Stimulated activated CD4-positive, alpha-beta T cell treated with anti-CD3 and anti-CD28 coated beads, Interleukin-4, amount 100 ng/mL, for 4 hours (primary cell): ENCODE data around the gene ITSN2.
"Not testable (repeated sequence)": the region's sequence is repeated elsewhere in the genome, so short reads cannot be mapped to it uniquely, and the experiment has no call there.

Experiments used
- DNase-seq, 2 experiments: peaks; one replicate each; pipeline ENCODE4 v3.0.0-alpha.2; 2020

ITSN2 gene

DNA sequence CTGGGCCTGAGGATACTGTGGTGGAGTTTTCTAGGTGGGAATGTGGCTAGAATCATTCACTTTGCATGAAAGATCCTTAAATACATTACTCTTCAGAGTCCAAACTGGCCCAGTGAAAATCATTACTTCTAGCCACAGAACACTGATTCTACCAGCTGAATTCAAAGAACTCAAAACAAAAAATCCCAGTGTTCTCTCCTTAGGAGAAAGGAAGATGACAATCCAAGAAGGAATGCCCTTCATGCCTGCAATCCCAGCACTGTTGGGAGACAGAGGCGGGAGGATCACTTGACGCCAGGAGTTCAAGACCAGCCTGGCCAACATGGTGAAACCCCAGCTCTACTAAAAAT is 150.3 kb downstream of the ITSN2 start:
- no peak for DNase-seq

DNA sequence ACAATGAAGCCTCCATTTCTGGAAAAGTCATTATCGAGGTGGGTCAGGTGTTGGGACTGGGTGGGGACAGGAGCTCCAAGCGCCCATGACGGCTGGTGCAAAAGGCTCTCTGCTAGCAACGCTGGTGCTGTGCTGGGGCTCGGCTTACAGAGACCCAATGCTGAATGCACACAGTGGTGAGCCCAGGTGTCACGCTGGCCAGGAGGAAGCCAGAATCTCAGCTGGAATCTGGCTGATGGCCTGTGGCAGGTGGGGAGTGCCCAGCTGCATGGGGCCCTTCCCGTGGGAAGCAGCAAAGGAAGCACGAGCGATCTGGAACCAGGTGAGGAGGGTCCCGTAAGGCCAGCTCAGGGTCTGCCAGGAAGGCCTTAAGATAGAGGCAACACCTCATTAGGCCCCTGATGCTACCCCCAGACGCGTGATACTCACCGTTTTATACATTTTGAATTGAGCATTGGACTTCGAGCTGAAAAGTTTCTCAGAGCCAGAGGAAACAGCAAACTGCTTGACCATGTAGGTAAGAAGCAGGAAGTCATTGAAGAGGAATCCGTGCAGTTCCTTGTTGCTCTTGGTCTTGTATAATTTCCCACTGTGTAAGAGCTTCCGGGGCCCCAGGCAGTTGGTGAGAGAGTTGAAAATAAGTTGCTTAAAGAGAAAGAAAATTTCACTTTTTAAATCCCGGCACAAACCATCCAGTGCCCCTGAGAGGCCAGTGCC is 150.8 kb downstream of the ITSN2 start:
- no peak for DNase-seq

DNA sequence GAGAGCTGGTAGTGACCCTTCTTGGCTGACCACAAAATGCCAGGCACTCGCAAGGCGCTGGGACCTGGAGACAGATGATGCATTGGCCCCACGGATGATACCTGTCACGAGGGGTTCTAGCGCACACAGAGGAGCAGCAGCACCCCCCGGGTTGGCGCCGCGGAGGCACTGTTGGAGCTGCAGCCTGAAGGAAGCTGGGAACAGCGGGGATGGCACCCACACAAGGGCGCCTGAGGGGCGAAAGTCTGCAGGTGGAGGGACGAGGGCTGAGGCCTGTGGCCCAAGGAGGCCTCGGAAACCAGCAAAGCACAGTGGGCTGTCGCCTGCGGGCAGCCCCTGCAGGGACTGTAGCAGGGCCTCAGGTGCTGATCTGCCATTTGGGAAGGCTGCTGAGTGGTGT is 151.8 kb downstream of the ITSN2 start:
- DNase-seq = no peak

DNA sequence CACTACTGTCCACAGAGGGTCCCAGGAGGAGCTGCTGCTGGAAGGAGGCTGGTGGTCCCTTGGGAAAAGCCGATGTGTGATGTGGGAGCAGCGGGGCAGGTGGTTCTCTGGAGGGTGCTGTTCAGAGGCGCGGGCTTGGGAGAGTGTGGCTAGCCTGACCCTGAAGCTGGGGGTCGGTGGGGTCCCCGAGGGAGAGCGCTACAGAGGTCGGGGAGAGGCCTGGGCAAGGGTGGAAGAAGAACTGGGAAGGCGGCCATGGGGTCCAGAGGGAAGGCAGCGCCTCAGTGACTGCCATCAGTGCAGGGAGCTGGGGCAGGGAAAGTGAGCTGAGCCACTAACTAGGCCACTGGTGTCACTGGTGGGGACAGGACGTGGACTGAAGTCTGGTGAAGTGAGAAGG is 153.0 kb downstream of the ITSN2 start:
- no peak for DNase-seq

DNA sequence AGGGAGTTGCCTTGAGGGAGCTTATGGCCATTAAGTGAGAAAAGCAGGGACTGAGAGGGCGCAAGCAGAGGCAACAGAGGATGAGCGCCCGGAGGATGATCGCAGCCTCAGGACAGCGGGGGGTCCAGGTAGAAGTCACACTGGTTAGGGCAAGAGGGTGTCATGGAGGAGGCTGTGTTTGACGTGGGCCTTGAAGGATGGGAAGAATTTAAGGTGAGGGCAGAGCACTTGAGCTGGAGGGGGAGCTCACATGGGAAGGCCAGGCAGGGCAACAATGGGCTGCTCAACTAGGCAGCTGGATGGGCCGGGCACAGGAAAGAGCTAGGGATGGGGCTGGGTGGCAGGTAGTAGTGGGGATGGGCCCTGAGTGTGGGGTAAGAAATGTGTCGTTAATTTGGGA is 153.6 kb downstream of the ITSN2 start:
- DNase-seq = no peak

DNA sequence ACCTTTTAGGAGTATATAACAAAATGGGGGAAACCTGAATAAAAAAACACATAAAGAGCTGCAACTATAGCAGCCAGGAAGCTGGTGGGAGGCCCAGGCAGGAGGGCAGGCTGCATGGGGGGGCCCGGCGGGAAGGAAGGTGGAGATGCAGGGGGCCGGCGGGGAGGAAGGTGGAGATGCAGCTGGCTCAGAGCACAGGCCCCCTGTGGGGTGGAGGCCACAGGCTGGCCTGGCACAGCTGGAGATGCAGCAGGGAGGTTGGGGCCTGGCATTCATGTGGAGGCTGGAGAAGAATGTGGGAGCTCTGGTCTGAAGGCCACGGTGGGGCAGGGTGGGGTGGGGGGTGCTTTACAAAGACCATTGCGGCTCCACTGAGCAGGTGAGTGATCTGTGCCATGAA is 154.1 kb downstream of the ITSN2 start:
- no peak for DNase-seq

DNA sequence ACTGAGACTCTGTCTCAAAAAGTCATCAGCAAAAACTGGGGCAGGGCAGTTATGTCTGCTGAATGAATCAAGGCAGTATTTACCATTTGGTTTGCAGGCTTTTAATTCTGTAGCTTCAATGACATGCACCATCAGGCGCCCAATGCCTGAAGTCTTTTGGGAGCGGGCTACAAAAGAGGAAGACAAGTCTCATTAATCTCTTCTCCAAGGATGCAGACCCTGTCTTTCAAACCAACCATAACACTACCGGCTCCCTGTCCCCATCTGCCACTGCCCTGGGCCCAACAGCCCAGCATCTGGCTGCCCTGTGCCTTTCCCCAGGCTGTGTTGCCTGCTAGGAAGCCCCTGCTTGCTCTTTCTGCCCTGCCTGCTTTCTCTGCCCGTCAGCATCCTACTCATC is 155.2 kb downstream of the ITSN2 start:
- no peak for DNase-seq

DNA sequence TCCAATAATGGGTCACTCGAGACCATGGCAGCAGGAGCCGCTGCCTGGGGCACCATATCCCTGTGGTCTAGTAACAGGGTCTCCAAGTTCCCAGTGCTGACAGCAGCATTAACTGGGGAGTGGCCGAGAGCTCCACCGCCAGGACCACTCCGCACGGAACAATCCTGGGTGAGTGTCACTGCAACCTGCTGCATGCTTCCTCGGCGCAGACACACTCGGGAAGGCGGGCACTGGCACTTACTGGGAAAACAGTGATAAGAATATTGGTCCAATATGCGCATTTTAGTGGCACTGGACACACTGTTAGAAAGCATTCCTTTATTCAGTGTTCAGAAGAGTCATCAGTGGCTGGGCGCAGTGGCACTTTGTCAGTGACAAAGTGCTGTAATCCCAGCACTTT is 155.8 kb downstream of the ITSN2 start:
- no peak for DNase-seq

DNA sequence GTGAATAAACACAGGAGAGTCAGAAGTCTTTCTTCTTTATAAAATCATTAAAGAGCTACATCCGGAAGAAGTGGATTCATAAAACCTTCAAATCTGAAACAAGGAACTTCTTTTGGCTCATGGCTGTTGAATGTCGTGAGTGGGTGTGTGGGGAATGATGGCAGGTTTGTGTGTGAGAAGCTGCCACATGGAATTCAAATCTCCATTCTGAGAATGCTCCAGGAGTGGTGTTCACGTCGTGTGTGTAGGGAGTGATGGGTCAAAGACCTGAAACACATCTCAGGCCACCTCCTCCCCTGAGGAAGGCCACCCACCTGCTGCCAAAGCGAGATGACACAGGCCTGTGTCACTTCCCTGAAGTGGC is 156.6 kb downstream of the ITSN2 start:
- DNase-seq = no peak

DNA sequence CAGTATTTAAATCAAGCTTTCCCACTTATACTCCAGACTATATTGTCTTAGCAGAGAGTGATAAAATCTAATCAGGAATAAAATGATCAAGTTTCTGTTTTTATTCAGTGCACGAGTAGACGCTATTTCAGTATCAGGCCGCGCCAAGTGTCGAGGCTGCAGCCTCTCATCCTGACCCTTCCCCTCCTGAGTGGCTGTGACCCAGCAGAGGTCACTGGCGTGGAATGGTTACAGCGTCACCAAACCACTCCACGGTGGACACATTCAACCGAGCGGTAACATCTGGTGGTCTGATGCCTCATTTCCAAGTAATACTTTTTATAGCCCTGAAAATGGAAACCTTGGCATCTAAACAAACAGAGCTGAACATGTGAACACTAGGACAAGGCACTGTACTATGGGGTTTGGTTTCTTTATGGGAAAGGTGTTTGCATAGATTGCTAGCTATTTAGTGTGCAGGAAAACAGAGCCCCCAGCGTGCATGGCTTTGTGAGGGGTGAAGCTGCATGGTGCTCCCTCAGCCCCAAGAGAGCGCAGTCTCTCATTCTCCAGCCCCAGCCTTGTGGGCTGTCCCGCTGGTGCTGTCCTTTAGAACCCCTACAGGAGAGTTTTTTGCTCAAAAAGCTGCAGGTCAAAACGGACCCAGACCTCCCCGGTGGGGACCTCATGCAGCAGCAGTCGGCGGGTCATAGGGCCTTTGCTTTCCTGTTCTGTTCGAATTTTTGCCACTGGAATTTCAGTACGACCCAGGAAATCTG is 157.1 kb downstream of the ITSN2 start:
- no peak for DNase-seq

DNA sequence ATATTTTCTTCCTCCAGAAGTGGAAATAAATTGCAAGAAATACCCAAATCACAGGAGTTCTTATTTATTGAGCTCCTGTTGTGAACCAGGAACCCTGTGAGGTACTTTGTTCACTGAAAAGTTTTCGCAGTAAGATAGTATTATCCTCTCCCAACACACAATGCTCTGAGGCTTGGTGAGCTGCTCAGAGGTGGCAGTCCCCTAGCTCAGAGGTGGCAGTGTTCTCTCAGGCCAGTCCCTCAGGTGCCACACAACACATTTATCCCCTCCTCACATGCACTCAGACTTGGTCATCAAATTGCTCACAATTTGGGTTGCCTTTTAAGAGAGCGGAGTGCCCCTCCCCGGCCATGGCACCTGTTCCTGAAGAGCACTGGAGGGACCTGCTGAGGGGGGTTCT is 159.5 kb downstream of the ITSN2 start:
- DNase-seq = no peak

DNA sequence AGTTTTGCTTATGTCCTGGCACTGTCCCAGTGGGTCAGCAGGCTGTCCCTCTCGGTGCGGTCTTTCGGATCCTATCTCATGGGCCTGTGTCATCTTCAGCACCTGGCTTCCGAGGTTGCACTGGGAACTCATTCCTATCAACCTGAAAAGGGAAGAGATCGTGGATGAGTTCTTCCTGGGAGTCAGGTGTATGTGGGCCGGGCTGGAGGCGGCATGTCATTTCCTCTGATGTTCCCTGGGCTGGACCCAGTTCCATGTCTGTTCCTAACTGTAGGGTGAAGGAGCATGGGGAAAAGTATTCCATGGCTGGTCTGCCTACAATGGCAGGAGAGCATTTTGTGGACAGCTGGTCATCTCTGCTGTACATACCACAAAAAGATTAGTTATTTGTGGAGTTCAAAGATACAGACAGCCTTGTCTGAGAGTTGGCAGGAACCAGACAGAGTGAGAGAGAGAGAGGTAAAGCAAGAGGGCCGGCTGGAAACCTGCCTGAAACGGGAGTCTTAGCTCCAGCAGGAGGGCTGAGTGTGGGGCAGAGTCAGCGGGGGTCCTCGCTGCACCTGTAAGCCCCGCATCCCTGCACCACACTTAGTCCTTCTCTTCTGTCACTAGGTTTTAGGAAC is 160.3 kb downstream of the ITSN2 start:
- no peak for DNase-seq

DNA sequence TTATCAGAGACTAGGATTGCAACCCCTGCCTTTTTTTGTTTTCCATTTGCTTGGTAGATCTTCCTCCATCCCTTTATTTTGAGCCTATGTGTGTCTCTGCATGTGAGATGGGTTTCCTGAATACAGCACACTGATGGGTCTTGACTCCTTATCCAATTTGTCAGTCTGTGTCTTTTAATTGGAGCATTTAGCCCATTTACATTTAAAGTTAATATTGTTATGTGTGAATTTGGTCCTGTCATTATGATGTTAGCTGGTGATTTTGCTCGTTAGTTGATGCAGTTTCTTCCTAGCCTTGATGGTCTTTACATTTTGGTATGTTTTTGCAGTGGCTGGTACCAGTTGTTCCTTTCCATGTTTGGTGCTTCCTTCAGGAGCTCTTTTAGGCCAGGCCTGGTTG is 163.1 kb downstream of the ITSN2 start:
- DNase-seq = not testable (repeated sequence)

DNA sequence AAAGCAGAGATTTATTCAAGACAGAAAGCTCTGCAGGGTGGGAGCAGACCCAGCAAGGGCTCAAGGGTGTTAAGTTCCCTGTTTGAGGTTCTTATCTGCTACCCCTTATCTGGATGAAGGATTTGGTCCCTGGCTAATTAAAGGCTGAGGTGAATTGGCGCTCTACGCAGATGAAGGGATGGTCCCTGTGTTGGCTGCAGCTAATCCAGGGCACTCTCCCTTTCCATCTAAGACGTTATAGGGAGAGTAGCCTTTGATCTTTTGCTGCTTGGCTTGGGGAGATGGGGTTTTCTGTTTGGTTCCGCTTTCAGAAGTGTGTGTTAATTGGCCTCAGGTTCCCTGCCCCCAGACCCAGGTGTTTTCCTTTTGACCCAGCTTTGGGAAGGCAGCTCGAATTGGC is 168.5 kb downstream of the ITSN2 start:
- DNase-seq = no peak

DNA sequence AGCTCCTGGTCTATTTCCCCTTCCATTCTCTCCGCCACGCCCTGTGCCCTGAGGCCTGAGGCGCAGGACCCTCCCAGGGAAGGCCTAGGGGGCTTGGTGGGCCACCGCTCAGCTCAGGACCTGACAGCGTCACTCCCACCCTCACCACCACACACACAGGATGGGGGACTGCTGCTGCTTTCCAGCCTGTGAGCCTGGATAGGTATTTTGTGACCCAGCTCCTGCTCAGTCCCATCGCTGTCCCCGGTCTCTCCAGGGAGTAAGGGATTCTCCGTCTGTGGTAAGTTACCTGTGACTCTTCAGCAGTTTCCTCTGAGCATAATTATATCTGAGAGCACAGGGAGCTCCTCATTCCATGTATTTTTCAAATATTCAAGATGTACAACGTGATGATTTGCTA is 169.2 kb downstream of the ITSN2 start:
- no peak for DNase-seq

DNA sequence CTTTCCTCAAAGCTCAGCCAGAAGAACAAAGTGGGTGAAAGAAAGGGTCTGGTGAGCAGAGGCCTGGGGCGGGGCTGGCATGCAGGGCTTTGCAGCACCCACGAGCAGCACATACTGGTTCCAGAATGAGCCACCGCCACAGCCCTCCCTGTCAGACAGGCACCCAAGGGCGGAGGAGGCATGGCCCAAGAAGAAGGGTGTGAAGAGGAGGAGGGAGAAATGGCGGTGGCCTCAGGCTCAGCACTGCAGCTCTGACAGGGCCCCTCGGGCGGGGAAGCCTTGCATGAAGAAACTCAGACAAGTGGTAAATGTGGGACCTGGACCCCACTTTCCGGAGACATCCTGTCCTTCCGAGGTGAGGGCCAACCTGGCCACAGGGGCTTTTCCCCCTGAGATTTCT is 169.8 kb downstream of the ITSN2 start:
- DNase-seq = no peak

DNA sequence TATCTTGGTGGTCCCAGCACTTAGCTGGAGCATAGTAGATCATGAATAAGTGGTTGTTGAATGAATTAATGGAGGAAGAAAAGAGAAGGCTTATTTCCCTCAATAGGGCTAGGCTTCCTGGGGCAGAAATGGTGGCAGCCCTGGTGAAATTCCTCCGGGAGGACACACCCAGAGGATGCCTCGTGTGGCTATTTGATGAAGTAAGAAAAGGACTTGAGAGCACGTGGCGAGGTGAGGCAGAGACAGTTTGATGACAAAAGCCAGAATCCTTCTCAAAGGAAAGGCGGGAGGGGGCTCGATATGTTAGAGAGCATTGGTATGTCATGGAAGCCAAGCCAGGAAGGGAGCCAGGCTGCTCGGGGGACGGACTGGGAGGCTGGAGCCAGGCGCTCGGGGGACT is 170.8 kb downstream of the ITSN2 start:
- no peak for DNase-seq

DNA sequence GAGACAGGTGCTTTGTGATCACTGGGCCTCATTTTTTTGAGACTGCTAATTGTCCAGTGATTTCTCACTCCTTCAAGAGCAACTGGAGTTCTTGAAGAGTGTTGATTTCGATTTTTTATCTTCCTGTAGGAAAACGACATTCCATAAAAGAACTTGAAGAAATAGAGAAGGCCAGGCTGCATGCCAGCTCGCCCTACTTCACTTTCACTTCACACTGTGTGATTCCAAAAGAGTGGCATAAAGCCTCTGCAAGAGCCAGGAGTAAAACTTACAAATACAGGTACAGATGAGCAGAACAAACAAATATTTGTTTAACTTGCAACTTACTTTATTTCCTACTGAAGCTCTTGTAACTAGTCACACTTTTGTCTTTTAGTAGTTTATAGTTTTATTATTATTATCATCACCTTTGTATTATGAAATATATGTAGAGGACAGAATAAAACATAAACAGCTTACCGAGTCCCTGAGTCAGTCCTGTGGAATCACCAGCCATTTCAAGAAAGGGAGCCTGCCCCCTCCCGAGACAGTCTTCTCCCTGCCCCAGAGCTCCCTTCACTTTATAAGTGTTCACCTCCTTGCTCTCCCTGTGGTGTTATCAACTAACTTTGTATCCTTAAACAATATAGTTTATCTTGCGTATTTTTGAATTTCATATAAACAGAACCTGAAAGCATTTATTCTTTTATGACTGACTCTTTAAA is 176.8 kb downstream of the ITSN2 start:
- DNase-seq = no peak

DNA sequence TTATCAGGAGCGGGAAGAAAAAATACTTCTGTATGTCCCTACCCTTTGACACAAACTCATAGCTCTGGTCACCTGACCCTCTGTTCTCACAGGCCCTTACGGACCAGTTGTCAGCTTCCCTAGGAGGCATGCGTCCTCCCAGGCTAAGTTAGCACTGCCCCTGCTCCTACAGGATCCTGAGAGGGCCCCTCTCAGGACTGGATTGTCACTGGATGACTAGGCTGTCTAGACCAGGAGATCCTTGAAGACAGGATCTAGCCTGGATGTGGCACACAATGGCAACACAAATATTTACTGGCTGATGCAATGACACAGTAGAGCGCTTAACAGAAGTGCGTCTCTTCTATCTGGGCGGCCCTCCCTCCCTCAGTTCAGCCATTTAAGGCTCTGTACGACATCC is 177.8 kb downstream of the ITSN2 start:
- no peak for DNase-seq

DNA sequence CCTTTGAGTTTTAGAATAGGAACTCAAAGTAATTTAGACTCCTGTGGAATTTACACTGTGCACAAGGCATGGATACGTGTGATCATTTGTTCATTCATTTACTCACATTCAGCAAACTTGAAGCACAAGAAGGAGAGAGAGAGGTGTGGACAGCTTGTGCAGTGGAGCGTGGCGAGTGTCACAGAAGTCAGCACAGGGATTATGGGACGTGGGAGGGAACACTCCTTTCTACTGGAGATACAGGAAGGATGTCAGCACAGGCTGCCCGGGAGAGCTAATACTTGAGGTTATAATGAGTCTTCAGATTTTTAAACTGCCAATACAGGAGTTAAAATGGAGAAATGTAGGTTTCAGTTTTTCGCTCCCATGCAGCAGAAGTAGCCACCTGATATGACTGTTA is 178.5 kb downstream of the ITSN2 start:
- no peak for DNase-seq

DNA sequence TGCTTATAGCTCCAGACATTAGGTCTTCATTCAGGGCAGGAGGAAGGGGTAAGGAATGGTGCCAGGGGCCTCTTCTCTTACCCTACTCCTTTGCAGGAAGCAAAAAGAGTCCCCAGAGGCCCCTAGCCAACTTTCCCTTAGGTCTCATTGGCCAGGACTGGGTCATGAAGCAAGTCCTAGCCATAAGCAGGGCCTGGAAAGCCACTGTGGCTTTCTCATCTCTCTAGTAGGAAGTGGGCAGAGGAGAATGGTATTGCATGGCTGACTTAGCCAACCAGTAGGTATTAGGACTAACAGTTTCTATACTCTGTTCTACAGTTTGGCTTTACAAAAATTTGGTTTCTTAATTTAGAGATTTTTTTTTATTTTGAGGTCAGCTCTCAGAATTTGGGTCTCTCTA is 180.7 kb downstream of the ITSN2 start:
- DNase-seq = no peak

DNA sequence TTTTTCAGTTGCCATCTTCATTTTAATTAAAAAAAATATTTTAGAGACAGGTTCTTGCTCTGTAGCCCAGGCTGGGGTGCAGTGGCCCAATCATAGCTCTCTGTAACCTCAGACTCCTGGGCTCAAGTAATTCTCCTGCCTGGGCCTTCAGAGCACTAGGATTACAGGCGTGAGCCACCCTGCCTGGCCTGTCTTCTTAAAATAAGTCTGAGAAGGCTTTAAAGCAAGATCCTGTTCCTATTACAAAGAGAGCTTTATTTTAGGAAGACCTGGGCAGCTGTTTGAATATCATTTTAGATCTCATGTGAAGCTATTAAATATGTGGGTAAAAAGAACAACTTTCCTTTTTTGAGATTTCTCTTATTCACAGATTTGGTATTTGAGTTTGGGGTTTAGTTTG is 184.0 kb downstream of the ITSN2 start:
- DNase-seq = no peak

DNA sequence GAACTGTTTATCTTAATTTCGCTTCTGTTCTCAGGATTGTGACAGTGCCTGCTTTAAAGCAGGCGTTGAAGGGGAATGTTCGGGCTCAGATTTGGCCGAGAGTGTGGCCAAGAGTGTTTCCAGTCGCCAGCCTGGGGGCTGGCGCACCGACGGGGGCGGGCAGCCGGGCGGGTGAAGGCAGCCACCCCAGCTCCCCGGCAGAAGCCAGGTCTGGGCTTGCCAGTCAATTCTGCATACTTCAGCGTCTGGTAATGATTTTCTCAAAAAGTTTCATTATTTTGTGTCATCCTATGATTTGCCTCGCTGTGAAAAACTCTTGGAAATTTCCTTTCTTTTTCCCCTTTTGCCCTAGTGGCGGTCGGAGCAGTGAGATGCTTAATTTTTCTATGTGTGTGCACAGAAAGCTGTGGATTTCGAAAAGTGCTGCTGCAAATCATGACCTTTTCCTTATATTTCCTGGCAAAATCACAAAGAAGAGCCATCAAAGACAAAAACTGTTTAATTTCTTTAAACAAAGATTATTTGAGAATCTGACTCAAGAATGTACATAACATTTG is 184.6 kb downstream of the ITSN2 start:
- DNase-seq = no peak

DNA sequence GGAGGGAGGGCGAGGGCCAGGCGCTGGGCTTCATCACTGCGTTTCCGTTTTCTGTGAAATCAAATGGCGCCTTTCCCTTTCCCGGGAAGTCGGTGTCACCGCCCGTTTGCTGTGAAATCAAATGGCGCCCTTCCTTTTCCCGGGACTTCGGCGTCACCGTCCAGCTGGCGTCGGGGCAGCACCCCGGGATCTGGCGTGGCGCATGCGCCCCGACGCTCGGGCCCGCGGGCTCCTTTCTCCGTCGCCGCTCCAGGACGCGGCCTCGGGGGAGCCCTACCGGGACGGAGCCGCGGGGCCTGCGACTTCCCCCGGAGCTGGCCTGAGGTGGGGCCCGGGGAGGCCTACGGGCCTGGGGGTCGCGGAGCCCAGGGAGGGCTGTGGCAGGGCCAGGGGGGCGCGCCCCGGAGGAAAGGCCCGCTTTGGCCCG is 185.5 kb downstream of the ITSN2 start, which contains the start of gene FAM228A:
Gene FAM228A (plus strand): TSS at position 203 of the 427 bp plus-strand sequence. CDS start 428 bp downstream, outside the sequence.
- no peak for DNase-seq
